ENCODE measurements around the gene GUK1.
"Not testable (repeated sequence)": the region's sequence is repeated elsewhere in the genome, so short reads cannot be mapped to it uniquely, and the experiment has no call there.

The GUK1 gene

GRCh38 chr1:228105270-228105995, 34.6 kb upstream of the GUK1 start:
- DNase-seq, result no peak

DNA sequence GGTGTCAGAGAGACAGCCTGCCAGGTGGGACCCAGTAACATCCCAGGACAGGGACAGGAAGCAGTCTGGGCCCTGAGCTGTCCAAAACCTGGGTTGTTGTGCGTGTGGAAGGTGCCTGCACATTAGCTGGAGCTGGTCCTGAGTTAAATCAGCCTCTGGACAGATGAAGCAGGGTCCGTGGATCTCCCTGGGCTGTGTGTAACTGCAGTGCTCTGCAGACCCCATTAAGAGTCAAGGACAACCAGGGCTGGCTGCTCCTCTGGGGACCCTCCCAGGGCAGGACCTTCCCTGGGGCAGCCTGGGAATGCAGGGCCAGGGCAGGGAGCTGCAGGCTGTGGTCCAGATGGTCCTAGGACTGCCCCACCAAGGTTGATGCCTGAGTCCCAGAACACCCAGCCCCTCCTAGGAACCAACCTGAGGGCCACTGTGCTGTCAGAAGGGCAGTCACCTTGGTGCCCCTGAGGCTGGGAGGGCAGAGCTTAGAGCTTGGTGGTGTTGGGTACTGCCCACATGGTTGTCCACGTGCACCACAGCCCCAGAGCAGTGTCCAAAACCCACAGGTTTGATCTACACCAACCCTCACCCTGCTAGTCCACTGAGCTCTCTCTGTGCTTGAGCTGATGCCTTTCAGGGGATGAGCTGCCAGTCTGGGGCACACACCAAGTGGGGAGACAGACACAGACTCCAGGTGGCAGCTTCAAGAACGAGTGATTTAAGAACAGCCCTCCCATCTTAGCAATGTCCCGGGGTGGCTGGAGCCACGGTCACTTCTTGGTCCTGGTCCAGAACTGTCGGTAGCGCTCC, 33.9 kb upstream of the GUK1 start:
- no peak for DNase-seq

DNA sequence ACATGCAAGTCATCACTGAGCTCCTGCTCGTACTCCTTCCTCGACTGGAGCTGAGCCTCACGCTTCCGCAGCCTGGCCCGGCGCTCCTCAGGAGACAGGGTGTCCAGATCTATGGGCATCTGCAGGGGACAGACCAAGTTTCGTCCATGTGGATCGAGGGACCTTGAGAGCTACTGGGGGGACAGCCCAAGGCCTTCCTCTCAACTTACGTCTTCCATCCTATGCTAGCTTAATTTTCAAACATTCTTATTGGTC, 33.4 kb upstream of the GUK1 start:
- no peak for DNase-seq

- DNase-seq, result no peak
Observed at GRCh38 chr1:228107636-228108035, 32.4 kb upstream of the GUK1 start.

GRCh38 chr1:228108055-228108690, 31.9 kb upstream of the GUK1 start:
- DNase-seq, result no peak

- no peak for DNase-seq
Observed at GRCh38 chr1:228108742-228109072, 31.4 kb upstream of the GUK1 start.

DNA sequence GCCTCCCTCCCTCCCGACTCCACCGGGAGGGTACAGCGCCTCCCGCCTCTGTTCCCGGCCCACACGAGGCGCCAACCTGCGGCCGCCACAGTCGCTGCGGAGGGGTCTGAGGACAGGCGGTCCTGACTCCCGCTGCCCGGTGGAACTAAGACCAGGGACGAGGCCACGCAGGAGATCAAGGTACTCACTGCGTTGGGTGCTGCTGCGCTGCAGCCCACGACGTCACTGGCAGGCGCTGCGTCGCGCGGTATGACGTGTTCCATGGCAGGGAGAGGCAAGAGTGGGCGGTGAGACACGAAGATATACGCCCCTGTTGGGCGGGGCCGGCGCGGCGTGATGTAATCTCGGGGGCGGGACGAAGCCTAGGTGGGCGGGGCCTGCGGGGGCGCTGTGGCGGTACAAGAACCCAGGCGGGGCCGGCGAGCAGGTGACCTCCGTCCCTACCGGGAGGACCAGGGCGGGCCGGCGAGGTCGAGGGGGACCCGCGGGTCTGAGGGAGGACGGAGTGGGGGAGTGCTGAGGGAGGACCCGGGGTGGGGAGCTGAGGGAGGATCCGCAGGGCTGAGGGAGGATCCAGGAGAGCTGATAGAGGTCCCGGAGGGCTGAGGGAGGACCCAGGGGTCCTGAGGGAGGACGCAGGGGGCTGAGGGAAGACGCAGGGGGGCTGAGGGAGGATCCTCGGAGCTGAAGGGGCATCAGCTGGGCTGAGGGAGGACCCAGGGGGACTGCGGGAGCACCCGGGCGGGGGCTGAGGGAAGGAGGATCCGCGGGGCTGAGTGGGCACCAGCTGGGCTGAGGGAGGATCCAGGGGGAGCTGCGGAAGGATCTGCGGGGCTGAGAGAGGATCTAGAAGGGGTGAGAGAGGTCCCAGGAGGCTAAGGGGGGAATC, 30.8 kb upstream of the GUK1 start, which contains the start of gene MRPL55:
Gene MRPL55, minus strand, starts transcription at position 227 of the 889 bp plus-strand sequence. CDS start 1,039 bp downstream, outside the sequence.
- peak; percentile 96 for DNase-seq

DNA sequence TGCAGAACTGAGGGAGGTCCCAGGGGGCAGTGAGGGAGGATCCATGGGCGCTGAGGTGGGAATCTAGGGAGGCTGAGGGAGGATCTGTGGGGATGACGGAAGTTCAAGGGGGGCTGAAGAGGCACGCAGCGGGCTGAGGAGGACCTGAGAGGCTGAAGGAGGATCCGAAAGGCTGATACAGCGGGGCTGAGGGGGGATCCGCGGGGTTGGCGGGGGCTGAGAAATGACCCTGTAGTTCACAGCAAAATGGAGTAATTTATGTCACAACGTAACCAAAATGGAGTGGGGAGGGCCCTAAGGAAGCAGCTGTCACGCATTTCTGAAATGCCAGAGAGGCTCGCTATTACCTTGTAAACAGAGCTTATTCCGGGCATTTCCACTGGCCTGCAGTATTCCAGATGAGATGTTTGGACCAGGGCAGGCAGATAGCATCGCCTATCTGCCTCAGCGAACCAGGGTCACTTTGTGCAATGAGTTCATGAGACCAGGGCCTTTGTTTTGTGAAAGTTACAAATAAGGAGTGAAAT, 30.1 kb upstream of the GUK1 start:
- no peak for DNase-seq

DNA sequence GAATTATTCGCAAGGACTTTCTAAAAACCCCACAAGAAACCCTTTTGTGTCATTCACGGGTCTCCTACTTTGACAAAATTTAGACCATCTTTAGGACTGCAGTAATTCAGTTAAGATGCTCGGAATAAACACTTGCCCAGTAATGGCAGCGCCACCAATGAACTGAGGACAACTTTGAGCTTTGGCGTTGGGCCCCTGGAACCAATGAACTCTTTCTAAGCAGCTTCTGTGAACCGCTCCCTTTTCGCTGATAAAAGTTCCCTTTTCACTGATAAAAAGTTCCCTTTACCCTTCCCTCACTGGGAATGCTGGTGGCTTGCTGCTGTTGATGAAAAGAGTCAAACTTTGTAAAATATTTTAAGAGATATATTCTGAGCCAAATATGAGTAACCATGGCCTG, 29.5 kb upstream of the GUK1 start:
- no peak for DNase-seq

DNA sequence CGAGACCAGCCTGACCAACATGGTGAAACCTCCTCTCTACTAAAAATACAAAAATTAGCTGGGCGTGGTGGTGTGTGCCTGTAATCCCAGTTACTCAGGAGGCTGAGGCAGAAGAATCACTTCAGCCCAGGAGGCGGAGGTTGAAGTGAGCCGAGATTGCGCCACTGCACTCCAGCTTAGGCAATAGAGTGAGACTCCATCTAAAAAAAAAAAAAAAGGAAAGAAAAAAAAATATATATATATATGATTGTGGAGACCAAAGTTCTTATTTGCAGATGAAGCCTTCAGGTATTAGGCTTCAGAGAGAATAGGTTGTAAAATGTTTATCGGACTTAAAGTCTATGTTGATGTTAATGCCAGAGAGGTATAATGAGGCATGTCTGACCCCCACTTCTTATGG, 28.8 kb upstream of the GUK1 start:
- not testable (repeated sequence) for DNase-seq

- no peak for DNase-seq
Observed at GRCh38 chr1:228112167-228112566, 27.9 kb upstream of the GUK1 start.

GRCh38 chr1:228112617-228113016, 27.5 kb upstream of the GUK1 start:
- DNase-seq, result no peak

DNA sequence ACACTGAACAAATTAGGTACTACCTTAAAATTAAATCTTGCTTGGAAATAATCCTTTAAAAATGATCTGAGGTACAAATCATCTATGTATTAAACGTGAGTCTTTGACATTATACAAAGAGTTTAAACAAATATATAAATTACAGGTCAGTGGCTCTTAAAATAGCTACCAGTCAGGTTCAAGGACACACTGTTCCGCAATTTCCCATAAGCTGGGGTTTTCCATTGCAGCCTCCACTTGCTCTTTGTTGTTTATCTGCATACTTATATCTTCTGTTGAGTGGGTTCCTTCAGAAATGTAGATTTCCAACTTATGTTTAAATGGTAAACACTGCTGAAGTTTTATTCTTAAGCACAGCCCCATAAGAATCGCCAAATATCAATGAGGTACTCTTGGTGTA, 25.3 kb upstream of the GUK1 start:
- DNase-seq, result no peak

DNA sequence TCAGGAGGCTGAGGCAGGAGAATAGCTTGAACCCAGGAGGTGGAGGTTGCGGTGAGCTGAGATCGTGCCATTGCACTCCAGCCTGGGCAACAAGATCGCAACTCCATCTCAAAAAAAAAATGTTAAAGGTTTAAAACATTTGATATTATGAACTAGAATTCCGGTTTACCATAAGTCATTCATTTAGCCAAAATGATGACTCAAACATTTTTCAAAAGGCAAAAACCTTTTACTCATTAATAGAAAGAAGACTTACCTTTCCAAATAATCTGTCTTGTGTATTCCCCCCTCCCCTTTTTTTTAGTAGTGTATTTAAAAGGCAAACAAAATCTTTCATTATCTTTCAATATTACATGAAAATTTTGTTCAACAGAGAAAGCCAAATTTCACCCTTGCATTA, 22.7 kb upstream of the GUK1 start:
- DNase-seq, result no peak

GRCh38 chr1:228118040-228118439, 22.0 kb upstream of the GUK1 start:
- no peak for DNase-seq

- no peak for DNase-seq
Observed at GRCh38 chr1:228120351-228120750, 19.7 kb upstream of the GUK1 start.

GRCh38 chr1:228120857-228121489, 19.1 kb upstream of the GUK1 start:
- DNase-seq, result no peak

GRCh38 chr1:228122921-228123441, 17.1 kb upstream of the GUK1 start:
- DNase-seq, result no peak

DNA sequence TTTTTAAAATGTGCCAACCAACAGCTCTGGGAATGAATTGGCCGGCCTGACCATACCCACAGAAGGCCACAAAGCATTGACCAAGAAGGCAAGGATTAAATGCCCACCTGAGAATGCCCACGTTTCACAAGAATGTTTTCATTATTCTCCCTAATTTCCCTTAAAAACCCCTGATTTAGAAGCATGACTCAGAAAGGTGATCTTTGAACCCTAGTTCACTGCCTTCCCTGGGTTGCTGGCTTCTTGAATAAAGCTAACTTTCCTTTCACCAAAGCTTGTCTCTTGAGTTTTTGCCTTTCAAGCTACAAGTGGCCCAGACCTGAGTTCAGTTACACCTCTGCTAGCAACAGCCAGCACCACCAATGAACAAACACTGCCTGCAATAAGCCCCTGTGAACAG, 16.6 kb upstream of the GUK1 start:
- no peak for DNase-seq

DNA sequence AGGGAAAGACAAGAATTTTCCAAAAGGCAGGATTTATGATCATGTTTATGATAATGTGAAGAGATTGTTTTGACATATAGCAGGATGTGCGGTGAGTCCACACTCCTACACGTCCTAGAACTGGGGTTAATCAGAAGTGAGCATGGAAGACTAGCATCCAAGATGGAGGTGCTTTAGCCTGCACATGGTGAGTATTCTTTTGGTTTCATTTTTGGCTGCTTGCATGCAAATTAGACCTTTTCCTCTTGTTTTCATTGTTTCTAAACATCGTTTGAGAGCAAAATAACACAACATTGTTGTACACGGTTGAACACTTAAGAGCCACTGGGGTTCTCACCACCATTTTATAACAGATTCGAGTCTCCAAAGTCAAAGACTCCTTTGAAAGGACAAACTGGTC, 14.9 kb upstream of the GUK1 start:
- DNase-seq, result no peak

- DNase-seq, result no peak
Observed at GRCh38 chr1:228131766-228132165, 8.3 kb upstream of the GUK1 start.

DNA sequence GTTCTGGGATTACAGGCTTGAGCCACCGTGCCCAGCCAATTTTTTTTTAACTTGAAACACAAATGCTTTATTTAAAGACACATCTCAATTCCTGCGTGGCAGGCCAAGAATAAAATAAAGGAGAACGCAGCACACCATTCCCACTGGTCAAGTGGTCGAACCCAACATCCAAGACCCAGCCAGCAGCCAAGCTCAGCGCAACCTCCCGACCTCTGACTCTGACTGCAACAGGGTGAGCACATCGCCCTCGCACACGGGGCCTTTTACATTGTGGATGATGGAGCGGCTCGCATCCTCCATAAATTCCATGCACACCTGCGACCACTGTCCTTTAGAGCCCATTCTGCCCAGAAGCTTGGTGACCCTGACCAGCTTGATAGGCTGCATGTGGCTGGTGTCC, 5.5 kb upstream of the GUK1 start:
- no peak for DNase-seq

Measured in retina (tissue), 1 donor.